HCT116 (cell line): ENCODE results near the gene SEMA6B.
A peak's percentile ranks its signal among the peaks of the same experiment; 100 is the strongest.

Source experiments
- EGR1 ChIP-seq: IDR thresholded peaks from 2 replicates; pipeline ENCODE4 v1.6.1; 2012; ENCODE audit warnings: low read depth
- ELF1 ChIP-seq: IDR thresholded peaks from 2 replicates; pipeline ENCODE4 v1.6.1; 2012; ENCODE audit warnings: low read depth, borderline replicate concordance
- EZH2 ChIP-seq: fragments of 200-600 bp; sonication (generic); IDR thresholded peaks from 2 replicates; pipeline ENCODE4 v1.6.1; 2017; ENCODE audit warnings: antibody characterized with exemption, mixed run types
- MAX ChIP-seq: IDR thresholded peaks from 2 replicates; pipeline ENCODE4 v1.6.1; 2012
- POLR2A ChIP-seq: IDR thresholded peaks from 2 replicates; pipeline ENCODE4 v1.7.0; 2011; ENCODE audit warnings: borderline replicate concordance; ENCODE audit not compliant: insufficient read depth, insufficient read length; ENCODE audit errors: extremely low read depth
- POLR2AphosphoS5 ChIP-seq: IDR thresholded peaks from 2 replicates; pipeline ENCODE4 v1.6.1; 2011; ENCODE audit warnings: mild to moderate bottlenecking, low read depth, low read length, moderate library complexity
- TCF7L2 ChIP-seq: IDR thresholded peaks from 2 replicates; pipeline ENCODE4 v1.7.0; 2011; ENCODE audit warnings: borderline replicate concordance, inconsistent platforms; ENCODE audit not compliant: insufficient read depth, insufficient read length; ENCODE audit errors: extremely low read depth
- TF ChIP-seq, protein P1 (sequence below): IDR thresholded peaks from 2 replicates; pipeline ENCODE4 v1.6.1; 2011; ENCODE audit warnings: mild to moderate bottlenecking, low read length, moderate library complexity; ENCODE audit not compliant: insufficient replicate concordance; ENCODE audit errors: extremely low read depth
- TF ChIP-seq, protein P2 (sequence below), 3 experiments: fragments of 200-600 bp in 1 of 3; sonication (generic) in 1 of 3; IDR thresholded peaks in 2 of 3; conservative IDR thresholded peaks in 1 of 3; 2 replicates each; pipeline ENCODE4 v1.5.1; 2012 to 2017; ENCODE audit warnings: low read depth in 2 of 3, low read length in 2 of 3, antibody characterized with exemption in 1 of 3, borderline replicate concordance in 1 of 3, control low read depth in 1 of 3, mild to moderate bottlenecking in 1 of 3, mixed read lengths in 1 of 3, mixed run types in 1 of 3, moderate library complexity in 1 of 3; ENCODE audit not compliant: insufficient read depth in 1 of 3

GRCh38 chr19:4557971-4558941 is 1.2 kb downstream of the SEMA6B start:
- TF ChIP-seq, protein P1, sequence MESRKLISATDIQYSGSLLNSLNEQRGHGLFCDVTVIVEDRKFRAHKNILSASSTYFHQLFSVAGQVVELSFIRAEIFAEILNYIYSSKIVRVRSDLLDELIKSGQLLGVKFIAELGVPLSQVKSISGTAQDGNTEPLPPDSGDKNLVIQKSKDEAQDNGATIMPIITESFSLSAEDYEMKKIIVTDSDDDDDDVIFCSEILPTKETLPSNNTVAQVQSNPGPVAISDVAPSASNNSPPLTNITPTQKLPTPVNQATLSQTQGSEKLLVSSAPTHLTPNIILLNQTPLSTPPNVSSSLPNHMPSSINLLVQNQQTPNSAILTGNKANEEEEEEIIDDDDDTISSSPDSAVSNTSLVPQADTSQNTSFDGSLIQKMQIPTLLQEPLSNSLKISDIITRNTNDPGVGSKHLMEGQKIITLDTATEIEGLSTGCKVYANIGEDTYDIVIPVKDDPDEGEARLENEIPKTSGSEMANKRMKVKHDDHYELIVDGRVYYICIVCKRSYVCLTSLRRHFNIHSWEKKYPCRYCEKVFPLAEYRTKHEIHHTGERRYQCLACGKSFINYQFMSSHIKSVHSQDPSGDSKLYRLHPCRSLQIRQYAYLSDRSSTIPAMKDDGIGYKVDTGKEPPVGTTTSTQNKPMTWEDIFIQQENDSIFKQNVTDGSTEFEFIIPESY, result no peak
- TF ChIP-seq POLR2A (no peak), TCF7L2 (no peak), POLR2AphosphoS5 (no peak), EGR1 (no peak), ELF1 (no peak), MAX (no peak), EZH2 (no peak)
- TF ChIP-seq, protein P2, sequence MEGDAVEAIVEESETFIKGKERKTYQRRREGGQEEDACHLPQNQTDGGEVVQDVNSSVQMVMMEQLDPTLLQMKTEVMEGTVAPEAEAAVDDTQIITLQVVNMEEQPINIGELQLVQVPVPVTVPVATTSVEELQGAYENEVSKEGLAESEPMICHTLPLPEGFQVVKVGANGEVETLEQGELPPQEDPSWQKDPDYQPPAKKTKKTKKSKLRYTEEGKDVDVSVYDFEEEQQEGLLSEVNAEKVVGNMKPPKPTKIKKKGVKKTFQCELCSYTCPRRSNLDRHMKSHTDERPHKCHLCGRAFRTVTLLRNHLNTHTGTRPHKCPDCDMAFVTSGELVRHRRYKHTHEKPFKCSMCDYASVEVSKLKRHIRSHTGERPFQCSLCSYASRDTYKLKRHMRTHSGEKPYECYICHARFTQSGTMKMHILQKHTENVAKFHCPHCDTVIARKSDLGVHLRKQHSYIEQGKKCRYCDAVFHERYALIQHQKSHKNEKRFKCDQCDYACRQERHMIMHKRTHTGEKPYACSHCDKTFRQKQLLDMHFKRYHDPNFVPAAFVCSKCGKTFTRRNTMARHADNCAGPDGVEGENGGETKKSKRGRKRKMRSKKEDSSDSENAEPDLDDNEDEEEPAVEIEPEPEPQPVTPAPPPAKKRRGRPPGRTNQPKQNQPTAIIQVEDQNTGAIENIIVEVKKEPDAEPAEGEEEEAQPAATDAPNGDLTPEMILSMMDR (IDR thresholded peaks at IDR 0.05 in 2 of 3, conservative IDR thresholded peaks at IDR 0.05 in 1 of 3; ENCODE audit: borderline replicate concordance in 1 of 3, insufficient read depth in 1 of 3, low read depth in 2 of 3, low read length in 2 of 3), result peak; percentile 69 to 97 (median 82)
